Panc1 (cell line): ENCODE measurements around the gene CENPE. TPM values are rescaled to one million over a fixed set of nuclear protein-coding genes. Genes with fewer than 3 reads are reported as not detected.

Source experiments
- total RNA-seq: library from RNA; stranded (reverse); gene quantifications from one replicate; pipeline ENCODE4 v1.2.1, GENCODE V29; 2021; ENCODE audit not compliant: unreplicated experiment

CENPE gene
- total RNA-seq, 1 experiment from 2014 or later = 25.2 TPM

Other genes starting within 250 kb of the CENPE start
- 0.41 TPM for gene SLC9B1, start 178.6 kb downstream of the CENPE start, total RNA-seq
- gene SLC9B2, start 121.6 kb downstream of the CENPE start, total RNA-seq = 14.6 TPM
- gene BDH2, start 98.5 kb downstream of the CENPE start, total RNA-seq = 0.98 TPM